ENCODE data around the gene XKR8. TPM values are rescaled to one million over a fixed set of nuclear protein-coding genes. Genes with fewer than 3 reads are reported as not detected.

The XKR8 gene
- total and polyA plus RNA-seq, 2 of the 4 experiments (the other 2 are of a cell fraction), result 1.1 to 10.7 TPM

DNA sequence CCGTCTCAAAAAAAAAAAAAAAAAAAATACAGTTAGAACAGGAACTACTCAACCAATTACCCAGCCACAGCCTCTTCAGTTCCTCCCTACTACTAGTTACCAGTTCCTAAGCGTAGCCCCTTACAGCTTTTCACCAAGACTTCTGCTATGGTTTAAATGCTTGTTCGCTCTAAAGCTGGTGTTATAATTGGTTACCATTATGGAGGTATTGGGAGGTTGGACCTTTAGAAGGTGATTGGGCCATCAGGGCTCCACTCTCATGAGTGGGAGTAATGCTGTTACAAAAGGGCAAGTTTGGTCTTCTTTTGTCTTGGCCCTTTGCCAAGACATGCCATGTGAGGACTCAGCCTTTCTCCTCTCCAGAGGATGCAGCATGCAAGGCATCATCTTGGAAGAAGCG lies 28.0 kb upstream of the XKR8 start:
- Histone ChIP-seq H2BK15ac (ENCODE audit: low read depth, low read length) (no peak overlapping the region), H4K20me1 (ENCODE audit: insufficient read depth, low read length) (no peaks in the 10 kb centered on the region), H3K4me1 (ENCODE audit: control insufficient read depth, insufficient read depth, low read length) (peaks cover 4% of the 10 kb centered on the region), H2AK5ac (ENCODE audit: low read depth, low read length) (no peak overlapping the region), H4K5ac (ENCODE audit: low read depth, low read length) (no peak overlapping the region), H3K4ac (ENCODE audit: low read depth, low read length) (no peak overlapping the region), H3K23ac (ENCODE audit: low read depth, low read length) (no peak overlapping the region), H4K91ac (ENCODE audit: insufficient read depth, low read depth, low read length) (no peak overlapping the region), H2BK120ac (ENCODE audit: low read depth, low read length) (no peak overlapping the region), H3K9me1 (ENCODE audit: insufficient read depth, low read length) (no peaks in the 10 kb centered on the region), H3K4me3 (ENCODE audit: insufficient read depth, low read depth, low read length) (no peak overlapping the region), H3K18ac (ENCODE audit: low read depth, low read length) (no peak overlapping the region), H3K4me2 (ENCODE audit: low read depth, low read length) (no peak overlapping the region), H3K9me3 (ENCODE audit: control insufficient read depth, insufficient read depth, low read length) (no peaks in the 10 kb centered on the region), H3K14ac (replicated peaks; ENCODE audit: low read depth, low read length) (no peak overlapping the region), H3K27me3 (ENCODE audit: control insufficient read depth, insufficient read depth, low read length) (peaks cover 16% of the 10 kb centered on the region), H3K79me1 (ENCODE audit: low read depth in 1 of 2, low read length in 2 of 2) (no peaks in the 10 kb centered on the region), H3K9ac (ENCODE audit: low read depth, low read length) (no peak overlapping the region), H2BK20ac (ENCODE audit: low read depth, low read length) (no peak overlapping the region), H3K27ac (ENCODE audit: insufficient read depth, low read length) (no peak overlapping the region), H2AFZ (replicated peaks; ENCODE audit: low read length, poor library complexity) (no peak overlapping the region), H4K8ac (ENCODE audit: low read depth in 2 of 2, low read length in 2 of 2) (no peak overlapping the region), H2AK9ac (replicated peaks; ENCODE audit: low read depth, low read length, poor library complexity) (no peak overlapping the region), H3K56ac (ENCODE audit: extremely low read depth, insufficient read depth, low read length) (no peak overlapping the region), H2BK5ac (ENCODE audit: low read depth, low read length, poor library complexity, severe bottlenecking) (no peak overlapping the region), H3K36me3 (ENCODE audit: control insufficient read depth, insufficient read depth, low read length) (no peaks in the 10 kb centered on the region)
- DNase-seq (no peak), ATAC-seq (ENCODE audit: low read depth) (no peak)
- no peak for TF ChIP-seq CEBPB (IDR thresholded peaks at IDR 0.05; ENCODE audit: low read depth, low read length)
- TF ChIP-seq FOS (IDR thresholded peaks at IDR 0.05; ENCODE audit: low read depth, low read length), result no peak
- TF ChIP-seq POLR2A (IDR thresholded peaks at IDR 0.05; ENCODE audit: low read depth, low read length), result no peak
- no peak for TF ChIP-seq MAFK (IDR thresholded peaks at IDR 0.05; ENCODE audit: low read depth, low read length)
- TF ChIP-seq, protein P1, sequence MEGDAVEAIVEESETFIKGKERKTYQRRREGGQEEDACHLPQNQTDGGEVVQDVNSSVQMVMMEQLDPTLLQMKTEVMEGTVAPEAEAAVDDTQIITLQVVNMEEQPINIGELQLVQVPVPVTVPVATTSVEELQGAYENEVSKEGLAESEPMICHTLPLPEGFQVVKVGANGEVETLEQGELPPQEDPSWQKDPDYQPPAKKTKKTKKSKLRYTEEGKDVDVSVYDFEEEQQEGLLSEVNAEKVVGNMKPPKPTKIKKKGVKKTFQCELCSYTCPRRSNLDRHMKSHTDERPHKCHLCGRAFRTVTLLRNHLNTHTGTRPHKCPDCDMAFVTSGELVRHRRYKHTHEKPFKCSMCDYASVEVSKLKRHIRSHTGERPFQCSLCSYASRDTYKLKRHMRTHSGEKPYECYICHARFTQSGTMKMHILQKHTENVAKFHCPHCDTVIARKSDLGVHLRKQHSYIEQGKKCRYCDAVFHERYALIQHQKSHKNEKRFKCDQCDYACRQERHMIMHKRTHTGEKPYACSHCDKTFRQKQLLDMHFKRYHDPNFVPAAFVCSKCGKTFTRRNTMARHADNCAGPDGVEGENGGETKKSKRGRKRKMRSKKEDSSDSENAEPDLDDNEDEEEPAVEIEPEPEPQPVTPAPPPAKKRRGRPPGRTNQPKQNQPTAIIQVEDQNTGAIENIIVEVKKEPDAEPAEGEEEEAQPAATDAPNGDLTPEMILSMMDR (conservative IDR thresholded peaks at IDR 0.05; ENCODE audit: low read depth, low read length), result no peak
- no peak for TF ChIP-seq RAD21 (IDR thresholded peaks at IDR 0.05; ENCODE audit: low read length)
- TF ChIP-seq, protein P2, sequence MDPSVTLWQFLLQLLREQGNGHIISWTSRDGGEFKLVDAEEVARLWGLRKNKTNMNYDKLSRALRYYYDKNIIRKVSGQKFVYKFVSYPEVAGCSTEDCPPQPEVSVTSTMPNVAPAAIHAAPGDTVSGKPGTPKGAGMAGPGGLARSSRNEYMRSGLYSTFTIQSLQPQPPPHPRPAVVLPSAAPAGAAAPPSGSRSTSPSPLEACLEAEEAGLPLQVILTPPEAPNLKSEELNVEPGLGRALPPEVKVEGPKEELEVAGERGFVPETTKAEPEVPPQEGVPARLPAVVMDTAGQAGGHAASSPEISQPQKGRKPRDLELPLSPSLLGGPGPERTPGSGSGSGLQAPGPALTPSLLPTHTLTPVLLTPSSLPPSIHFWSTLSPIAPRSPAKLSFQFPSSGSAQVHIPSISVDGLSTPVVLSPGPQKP (IDR thresholded peaks at IDR 0.05; ENCODE audit: borderline replicate concordance, low read depth, low read length), result no peak
- no peak for TF ChIP-seq NFE2L2 (IDR thresholded peaks at IDR 0.05; ENCODE audit: low read depth, low read length)
- TF ChIP-seq SMC3 (IDR thresholded peaks at IDR 0.05; ENCODE audit: low read depth, low read length), result no peak
- TF ChIP-seq RCOR1 (IDR thresholded peaks at IDR 0.05; ENCODE audit: insufficient replicate concordance, low read length), result no peak
- WGBS, 2 experiments (ENCODE audit: extremely low coverage in 2 of 2, insufficient read length in 1 of 2), result no CpG with 5 or more reads among the region's 4 CpGs
- ChIA-PET CTCF (interaction anchor here (1.5 kb wide), 1 partner anchor 9 kb away, joined by 5 read pairs; no protein-coding TSS in a partner anchor), POLR2A (ENCODE audit: unreplicated experiment) (no interaction called here)
- intact Hi-C loops (cut with micrococcal nuclease), result no loop called here
- in situ Hi-C loops (cut with MboI; ENCODE audit: low sequenced_read_pairs), result no loop called here
- dilution Hi-C loops (cut with HindIII; ENCODE audit: low sequenced_read_pairs, unreplicated experiment), result no loop called here
- BruUV-seq (replicated peaks), result no TSS peak

Data from IMR-90 (cell line).